ENCODE measurements around the gene IPO7.
"Not testable (repeated sequence)": the region's sequence is repeated elsewhere in the genome, so short reads cannot be mapped to it uniquely, and the experiment has no call there.

IPO7 gene

GRCh38 chr11:9377036-9377435 is 7.4 kb upstream of the IPO7 start:
- H3K27me3 Mint-ChIP-seq, result peaks cover 17% of the 10 kb centered on the region
- H3K4me3 Mint-ChIP-seq, result no peak overlapping the region
- H3K36me3 Mint-ChIP-seq (ENCODE audit: insufficient read depth), result peaks cover 1% of the 10 kb centered on the region
- H3K4me1 Mint-ChIP-seq, result no peaks in the 10 kb centered on the region
- H3K27ac Mint-ChIP-seq (ENCODE audit: low read depth), result no peak overlapping the region
- H3K9me3 Mint-ChIP-seq, result no peaks in the 10 kb centered on the region
- ATAC-seq (replicated peaks; ENCODE audit: extremely low read depth, poor library complexity, severe bottlenecking) (no peak), DNase-seq (ENCODE audit: low spot score in 2 of 2) (no peak)

DNA sequence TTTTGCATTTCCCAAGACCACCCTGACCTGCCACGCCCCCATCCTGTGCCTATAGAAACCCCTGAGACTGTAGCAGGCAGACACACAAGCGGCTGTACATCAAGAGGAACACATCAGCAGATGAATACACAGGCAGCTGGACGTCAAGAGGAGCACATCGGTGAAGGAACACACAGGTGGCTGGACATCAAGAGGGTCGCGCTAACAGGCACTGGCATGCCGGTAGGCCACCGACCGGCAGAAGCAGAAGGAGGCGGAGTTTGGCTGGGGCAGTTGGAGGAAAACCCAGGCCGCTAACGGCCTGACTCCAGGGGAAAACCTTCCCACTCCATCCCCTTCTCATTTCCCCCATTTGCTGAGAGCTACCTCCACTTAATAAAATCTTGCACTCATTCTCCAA is 5.4 kb upstream of the IPO7 start:
- Mint-ChIP-seq H3K36me3 (ENCODE audit: insufficient read depth) (peaks cover 1% of the 10 kb centered on the region), H3K4me1 (peaks cover under 1% of the 10 kb centered on the region), H3K27me3 (no peaks in the 10 kb centered on the region), H3K9me3 (no peaks in the 10 kb centered on the region), H3K27ac (ENCODE audit: low read depth) (no peak overlapping the region), H3K4me3 (no peak overlapping the region)
- ATAC-seq (replicated peaks; ENCODE audit: extremely low read depth, poor library complexity, severe bottlenecking) (no peak), DNase-seq (ENCODE audit: low spot score in 2 of 2) (no peak)

DNA sequence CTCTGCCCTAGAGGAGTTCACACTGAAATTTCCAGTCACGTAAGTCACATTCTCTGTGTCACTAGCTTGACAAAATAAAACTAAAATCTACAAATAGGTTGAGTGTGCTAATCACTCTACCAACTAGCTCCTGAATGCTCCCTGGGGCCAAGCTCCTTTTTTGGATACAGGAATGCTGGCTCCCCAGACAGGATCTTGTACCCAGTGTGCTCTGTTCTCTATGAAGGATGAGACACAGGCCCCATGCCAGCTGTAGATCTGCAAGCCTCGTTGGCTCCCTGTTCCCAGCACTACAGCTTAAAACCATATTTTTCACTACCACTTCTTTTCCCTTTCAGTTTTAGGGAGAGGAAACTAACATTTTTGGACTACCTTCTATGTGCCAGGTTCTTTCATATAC is 3.7 kb upstream of the IPO7 start:
- DNase-seq (ENCODE audit: low spot score in 2 of 2) (no peak), ATAC-seq (replicated peaks; ENCODE audit: extremely low read depth, poor library complexity, severe bottlenecking) (no peak)
- H3K4me1 Mint-ChIP-seq, result peaks cover 14% of the 10 kb centered on the region
- H3K27ac Mint-ChIP-seq (ENCODE audit: low read depth), result no peak overlapping the region
- no peaks in the 10 kb centered on the region for H3K9me3 Mint-ChIP-seq
- H3K36me3 Mint-ChIP-seq (ENCODE audit: insufficient read depth), result peaks cover 8% of the 10 kb centered on the region
- no peak overlapping the region for H3K4me3 Mint-ChIP-seq
- no peaks in the 10 kb centered on the region for H3K27me3 Mint-ChIP-seq

DNA sequence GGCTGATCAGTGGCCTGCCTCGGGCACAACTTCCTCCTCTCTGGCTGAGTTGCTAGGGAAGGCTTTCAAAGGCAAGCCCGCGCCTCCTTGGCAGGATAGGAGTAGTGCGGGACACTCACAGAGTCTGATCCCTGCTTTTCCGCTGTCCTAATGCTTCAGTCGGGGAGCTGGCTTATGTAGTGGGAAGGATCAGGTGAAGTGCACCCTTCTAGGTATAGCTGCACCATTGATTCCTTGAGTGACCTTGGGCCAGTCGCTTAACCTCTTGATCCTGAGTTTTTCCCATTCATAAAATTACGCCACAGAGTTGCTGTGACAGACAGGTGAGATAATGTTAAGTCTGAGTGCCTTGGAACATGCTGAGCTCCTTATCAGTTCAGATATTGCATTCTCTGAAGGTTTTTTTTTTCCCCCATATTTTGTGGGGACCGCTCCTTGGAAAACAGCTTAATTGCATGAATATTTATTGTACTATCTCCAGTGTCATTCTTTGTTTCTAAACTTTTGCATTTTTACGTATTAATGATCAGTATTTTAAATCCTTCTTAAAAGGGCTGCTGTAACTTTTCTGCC is 961 bp downstream of the IPO7 start:
- H3K4me1 Mint-ChIP-seq, result peaks cover 32% of the 10 kb centered on the region
- ATAC-seq (replicated peaks; ENCODE audit: extremely low read depth, poor library complexity, severe bottlenecking) (peak; percentile 12), DNase-seq (ENCODE audit: low spot score in 2 of 2) (no peak)
- H3K4me3 Mint-ChIP-seq, result peak overlapping the region; percentile 96
- no peaks in the 10 kb centered on the region for H3K27me3 Mint-ChIP-seq
- H3K36me3 Mint-ChIP-seq (ENCODE audit: insufficient read depth), result peaks cover 14% of the 10 kb centered on the region
- no peaks in the 10 kb centered on the region for H3K9me3 Mint-ChIP-seq
- peak overlapping the region; percentile 87 for H3K27ac Mint-ChIP-seq (ENCODE audit: low read depth)

- Mint-ChIP-seq H3K27me3 (no peaks in the 10 kb centered on the region), H3K4me3 (peak overlapping the region; percentile 96), H3K4me1 (peaks cover 32% of the 10 kb centered on the region), H3K36me3 (ENCODE audit: insufficient read depth) (peaks cover 14% of the 10 kb centered on the region), H3K27ac (ENCODE audit: low read depth) (no peak overlapping the region), H3K9me3 (no peaks in the 10 kb centered on the region)
- DNase-seq (ENCODE audit: low spot score in 2 of 2) (no peak), ATAC-seq (replicated peaks; ENCODE audit: extremely low read depth, poor library complexity, severe bottlenecking) (no peak)
Observed at GRCh38 chr11:9386086-9386485, 1.6 kb downstream of the IPO7 start.

- ATAC-seq (replicated peaks; ENCODE audit: extremely low read depth, poor library complexity, severe bottlenecking) (no peak), DNase-seq (ENCODE audit: low spot score in 2 of 2) (no peak)
- Mint-ChIP-seq H3K27me3 (no peaks in the 10 kb centered on the region), H3K4me3 (no peak overlapping the region), H3K27ac (ENCODE audit: low read depth) (no peak overlapping the region), H3K4me1 (peaks cover 32% of the 10 kb centered on the region), H3K36me3 (ENCODE audit: insufficient read depth) (peaks cover 14% of the 10 kb centered on the region), H3K9me3 (no peaks in the 10 kb centered on the region)
Observed at GRCh38 chr11:9386901-9387300, 2.4 kb downstream of the IPO7 start.

GRCh38 chr11:9396310-9396709 is 11.9 kb downstream of the IPO7 start:
- peaks cover 12% of the 10 kb centered on the region for H3K36me3 Mint-ChIP-seq (ENCODE audit: insufficient read depth)
- no peaks in the 10 kb centered on the region for H3K27me3 Mint-ChIP-seq
- peaks cover 46% of the 10 kb centered on the region for H3K4me1 Mint-ChIP-seq
- DNase-seq (ENCODE audit: low spot score in 2 of 2) (no peak), ATAC-seq (replicated peaks; ENCODE audit: extremely low read depth, poor library complexity, severe bottlenecking) (no peak)
- no peak overlapping the region for H3K4me3 Mint-ChIP-seq
- H3K27ac Mint-ChIP-seq (ENCODE audit: low read depth), result no peak overlapping the region
- no peaks in the 10 kb centered on the region for H3K9me3 Mint-ChIP-seq

- ATAC-seq (replicated peaks; ENCODE audit: extremely low read depth, poor library complexity, severe bottlenecking) (no peak), DNase-seq (ENCODE audit: low spot score in 2 of 2) (no peak)
- no peak overlapping the region for H3K4me3 Mint-ChIP-seq
- H3K36me3 Mint-ChIP-seq (ENCODE audit: insufficient read depth), result peaks cover 12% of the 10 kb centered on the region
- no peaks in the 10 kb centered on the region for H3K27me3 Mint-ChIP-seq
- H3K9me3 Mint-ChIP-seq, result no peaks in the 10 kb centered on the region
- peaks cover 46% of the 10 kb centered on the region for H3K4me1 Mint-ChIP-seq
- H3K27ac Mint-ChIP-seq (ENCODE audit: low read depth), result no peak overlapping the region
Observed at GRCh38 chr11:9396752-9397151, 12.3 kb downstream of the IPO7 start.

DNA sequence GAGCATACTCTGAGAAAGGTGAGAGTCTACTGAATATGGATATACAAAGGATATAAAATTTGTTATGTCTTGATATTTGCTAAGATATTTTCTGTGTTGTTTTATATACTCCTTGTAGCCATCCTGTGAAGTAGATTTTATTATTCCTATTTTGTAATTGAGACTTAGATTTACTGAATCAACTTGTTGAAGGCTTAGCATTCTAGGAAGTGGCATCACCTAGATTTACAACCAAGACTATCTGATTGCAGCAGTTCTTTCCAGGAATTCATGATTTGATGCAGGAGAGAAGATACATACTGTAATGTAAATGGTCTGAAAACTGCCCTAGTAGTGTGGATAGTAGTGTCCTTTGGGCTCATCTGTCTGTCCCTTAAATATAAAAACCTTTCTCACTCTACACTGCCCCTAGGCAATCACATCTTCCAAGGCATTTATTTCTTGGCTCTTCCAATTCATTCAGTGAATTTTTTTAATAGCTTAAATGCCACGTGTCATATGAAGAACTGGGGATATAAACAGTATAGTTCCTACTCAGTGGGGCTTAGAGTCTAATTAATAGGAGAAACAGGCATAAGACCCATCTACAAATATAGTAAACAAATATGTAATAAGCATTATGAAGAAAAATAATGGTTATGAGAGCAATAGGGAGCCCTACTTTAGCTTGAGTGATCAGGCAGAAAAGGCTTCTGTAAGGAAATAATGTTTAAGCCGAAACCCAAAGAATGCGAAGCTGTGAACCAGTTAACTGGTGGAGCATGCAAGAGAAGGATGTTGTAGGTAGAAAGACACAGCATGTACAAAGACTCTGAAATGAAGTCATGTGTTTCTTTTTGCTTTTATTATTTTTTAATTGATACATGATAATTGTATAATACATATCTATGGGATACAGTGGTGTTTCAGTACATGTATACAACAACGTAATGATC is 13.6 kb downstream of the IPO7 start:
- Mint-ChIP-seq H3K4me3 (no peak overlapping the region), H3K27me3 (no peaks in the 10 kb centered on the region), H3K36me3 (ENCODE audit: insufficient read depth) (peaks cover 10% of the 10 kb centered on the region), H3K27ac (ENCODE audit: low read depth) (no peak overlapping the region), H3K9me3 (no peaks in the 10 kb centered on the region), H3K4me1 (peaks cover 47% of the 10 kb centered on the region)
- no peak for ATAC-seq (replicated peaks; ENCODE audit: extremely low read depth, poor library complexity, severe bottlenecking)
- no peak for DNase-seq (ENCODE audit: low spot score in 2 of 2)

DNA sequence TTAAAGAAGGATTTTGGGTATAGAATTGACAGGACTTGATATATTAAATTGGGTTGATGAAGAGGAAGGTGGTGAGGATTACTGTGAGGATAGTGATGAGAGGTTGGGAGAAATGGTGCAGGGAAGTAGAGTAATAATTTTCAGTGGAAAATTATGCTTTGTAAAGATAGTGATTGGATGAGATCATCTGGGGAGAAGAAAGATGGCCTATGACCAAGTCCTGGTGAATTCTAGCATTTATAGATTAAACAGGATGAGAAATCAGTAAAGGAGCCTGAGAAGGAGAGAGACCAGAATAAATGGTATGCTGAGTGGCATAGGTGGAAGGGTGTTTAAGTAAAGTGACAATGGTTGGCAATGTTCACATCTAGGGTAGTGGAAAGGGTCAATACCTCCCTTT is 15.0 kb downstream of the IPO7 start:
- H3K27ac Mint-ChIP-seq (ENCODE audit: low read depth), result peak overlapping the region; percentile 50
- no peak for DNase-seq (ENCODE audit: low spot score in 2 of 2)

DNA sequence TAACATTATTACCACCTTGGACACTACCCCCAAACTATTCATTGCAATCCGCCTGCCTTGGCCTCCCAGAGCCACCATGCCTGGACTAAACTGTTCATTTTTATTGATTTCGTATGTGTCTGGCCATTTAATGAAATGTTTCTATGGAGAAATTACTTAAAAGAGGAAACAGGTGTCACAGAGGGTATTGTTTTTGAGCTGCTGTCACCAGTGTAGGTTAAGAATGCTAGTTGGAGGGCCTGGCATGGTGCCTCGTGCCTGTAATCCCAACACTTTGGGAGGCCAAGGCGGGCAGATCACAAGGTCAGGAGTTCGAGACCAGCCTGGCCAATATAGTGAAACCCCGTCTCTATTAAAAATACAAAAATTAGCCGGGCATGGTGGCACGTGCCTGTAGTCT is 17.4 kb downstream of the IPO7 start:
- not testable (repeated sequence) for H3K27me3 Mint-ChIP-seq; ATAC-seq (replicated peaks; ENCODE audit: extremely low read depth, poor library complexity, severe bottlenecking); DNase-seq (ENCODE audit: low spot score in 2 of 2); H3K27ac Mint-ChIP-seq (ENCODE audit: low read depth); H3K9me3 Mint-ChIP-seq; H3K4me3 Mint-ChIP-seq
- H3K4me1 Mint-ChIP-seq, result peaks cover 30% of the 10 kb centered on the region
- peaks cover 25% of the 10 kb centered on the region for H3K36me3 Mint-ChIP-seq (ENCODE audit: insufficient read depth)

More for the DNA sequence above, 15.0 kb downstream of the IPO7 start:
- Mint-ChIP-seq H3K9me3 (no peaks in the 10 kb centered on the region), H3K4me1 (peaks cover 40% of the 10 kb centered on the region), H3K27me3 (no peaks in the 10 kb centered on the region), H3K36me3 (ENCODE audit: insufficient read depth) (peaks cover 8% of the 10 kb centered on the region), H3K4me3 (no peak overlapping the region)
- ATAC-seq (replicated peaks; ENCODE audit: extremely low read depth, poor library complexity, severe bottlenecking), result no peak

- Mint-ChIP-seq H3K4me3 (no peak overlapping the region), H3K36me3 (ENCODE audit: insufficient read depth) (peaks cover 79% of the 10 kb centered on the region), H3K9me3 (no peaks in the 10 kb centered on the region), H3K27ac (ENCODE audit: low read depth) (no peak overlapping the region), H3K4me1 (no peaks in the 10 kb centered on the region), H3K27me3 (no peaks in the 10 kb centered on the region)
- DNase-seq (ENCODE audit: low spot score in 2 of 2) (no peak), ATAC-seq (replicated peaks; ENCODE audit: extremely low read depth, poor library complexity, severe bottlenecking) (no peak)
Observed at GRCh38 chr11:9428706-9429105, 44.3 kb downstream of the IPO7 start.

DNA sequence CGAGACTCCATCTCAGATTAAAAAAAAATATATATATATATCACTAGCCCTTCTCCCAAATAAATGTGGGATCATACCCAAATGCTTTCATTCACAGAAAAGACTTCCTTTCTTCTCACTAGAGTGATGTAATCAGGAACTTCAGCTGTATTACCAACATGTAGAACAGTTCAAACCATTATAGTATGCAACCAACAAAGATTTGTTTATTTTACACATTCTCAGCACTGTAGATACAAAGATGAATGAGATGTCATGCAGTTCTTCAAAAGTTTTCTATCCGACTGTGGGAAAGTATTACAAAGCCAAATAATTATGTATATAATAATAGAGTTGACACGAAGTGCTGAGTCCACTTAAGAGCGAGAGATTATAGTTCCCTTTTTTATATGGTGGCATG is 54.2 kb downstream of the IPO7 start:
- Mint-ChIP-seq H3K4me3 (no peak overlapping the region), H3K27ac (ENCODE audit: low read depth) (no peak overlapping the region), H3K27me3 (no peaks in the 10 kb centered on the region), H3K4me1 (no peaks in the 10 kb centered on the region), H3K36me3 (ENCODE audit: insufficient read depth) (peaks cover 79% of the 10 kb centered on the region), H3K9me3 (no peaks in the 10 kb centered on the region)
- DNase-seq (ENCODE audit: low spot score in 2 of 2) (no peak), ATAC-seq (replicated peaks; ENCODE audit: extremely low read depth, poor library complexity, severe bottlenecking) (no peak)

All from central memory CD8-positive, alpha-beta T cell (primary cell).